Measurements from ENCODE around the gene MS4A4A. TPM values are rescaled to one million over a fixed set of nuclear protein-coding genes. Genes with fewer than 3 reads are reported as not detected.
"Not testable (repeated sequence)": the region's sequence is repeated elsewhere in the genome, so short reads cannot be mapped to it uniquely, and the experiment has no call there.

MS4A4A gene
- total RNA-seq, 1 donor: 0.36 TPM

- H4K20me1 ChIP-seq (ENCODE audit: insufficient read depth, low read length): no peaks in the 10 kb centered on the region
- H3K4me1 ChIP-seq (ENCODE audit: insufficient read depth, low read length): no peaks in the 10 kb centered on the region
- no peak overlapping the region for H3K27ac ChIP-seq (ENCODE audit: low read depth, low read length)
- H3K79me2 ChIP-seq (ENCODE audit: insufficient read depth, low read length): no peaks in the 10 kb centered on the region
- DNase-seq (ENCODE audit: insufficient read length, low spot score, missing footprints): no peak
- H3K4me3 ChIP-seq (ENCODE audit: insufficient read depth, low read length): no peak overlapping the region
- H3K9me3 ChIP-seq (ENCODE audit: low read depth, low read length): no peaks in the 10 kb centered on the region
- no peak overlapping the region for H3K4me2 ChIP-seq (ENCODE audit: insufficient read depth, low read length)
- no peak overlapping the region for H2AFZ ChIP-seq (ENCODE audit: low read length)
- H3K27me3 ChIP-seq (ENCODE audit: insufficient read depth, low read length): no peaks in the 10 kb centered on the region
- no peak for TF ChIP-seq CTCF (IDR thresholded peaks at IDR 0.05; ENCODE audit: extremely low read depth, low read depth, low read length)
- H3K36me3 ChIP-seq (ENCODE audit: insufficient read depth, low read length): no peaks in the 10 kb centered on the region
Measured at GRCh38 chr11:60292145-60292544, 11.7 kb downstream of the MS4A4A start.

GRCh38 chr11:60301178-60301577 is 20.7 kb downstream of the MS4A4A start:
- Histone ChIP-seq H3K27me3 (ENCODE audit: insufficient read depth, low read length) (no peaks in the 10 kb centered on the region), H3K27ac (ENCODE audit: low read depth, low read length) (no peak overlapping the region), H3K79me2 (ENCODE audit: insufficient read depth, low read length) (no peaks in the 10 kb centered on the region), H3K9me3 (ENCODE audit: low read depth, low read length) (no peaks in the 10 kb centered on the region), H3K36me3 (ENCODE audit: insufficient read depth, low read length) (no peaks in the 10 kb centered on the region), H3K4me3 (ENCODE audit: insufficient read depth, low read length) (no peak overlapping the region), H3K4me1 (ENCODE audit: insufficient read depth, low read length) (no peaks in the 10 kb centered on the region), H4K20me1 (ENCODE audit: insufficient read depth, low read length) (no peaks in the 10 kb centered on the region), H2AFZ (ENCODE audit: low read length) (no peak overlapping the region), H3K4me2 (ENCODE audit: insufficient read depth, low read length) (no peak overlapping the region)
- DNase-seq (ENCODE audit: insufficient read length, low spot score, missing footprints): peak; percentile 41
- no peak for TF ChIP-seq CTCF (IDR thresholded peaks at IDR 0.05; ENCODE audit: extremely low read depth, low read depth, low read length)

- H3K79me2 ChIP-seq (ENCODE audit: insufficient read depth, low read length); H2AFZ ChIP-seq (ENCODE audit: low read length); H3K27ac ChIP-seq (ENCODE audit: low read depth, low read length); H3K27me3 ChIP-seq (ENCODE audit: insufficient read depth, low read length); H3K36me3 ChIP-seq (ENCODE audit: insufficient read depth, low read length); H3K4me1 ChIP-seq (ENCODE audit: insufficient read depth, low read length); H4K20me1 ChIP-seq (ENCODE audit: insufficient read depth, low read length); H3K9me3 ChIP-seq (ENCODE audit: low read depth, low read length); H3K4me2 ChIP-seq (ENCODE audit: insufficient read depth, low read length); H3K4me3 ChIP-seq (ENCODE audit: insufficient read depth, low read length); DNase-seq (ENCODE audit: insufficient read length, low spot score, missing footprints): not testable (repeated sequence)
Measured at GRCh38 chr11:60301884-60302283, 21.4 kb downstream of the MS4A4A start.

GRCh38 chr11:60303661-60304060 is 23.2 kb downstream of the MS4A4A start:
- Histone ChIP-seq H3K27me3 (ENCODE audit: insufficient read depth, low read length) (no peaks in the 10 kb centered on the region), H3K79me2 (ENCODE audit: insufficient read depth, low read length) (no peaks in the 10 kb centered on the region), H3K4me1 (ENCODE audit: insufficient read depth, low read length) (no peaks in the 10 kb centered on the region), H3K36me3 (ENCODE audit: insufficient read depth, low read length) (no peaks in the 10 kb centered on the region), H3K27ac (ENCODE audit: low read depth, low read length) (no peak overlapping the region), H2AFZ (ENCODE audit: low read length) (no peak overlapping the region), H4K20me1 (ENCODE audit: insufficient read depth, low read length) (no peaks in the 10 kb centered on the region), H3K4me2 (ENCODE audit: insufficient read depth, low read length) (no peak overlapping the region), H3K4me3 (ENCODE audit: insufficient read depth, low read length) (no peak overlapping the region), H3K9me3 (ENCODE audit: low read depth, low read length) (no peaks in the 10 kb centered on the region)
- DNase-seq (ENCODE audit: insufficient read length, low spot score, missing footprints): no peak
- no peak for TF ChIP-seq CTCF (IDR thresholded peaks at IDR 0.05; ENCODE audit: extremely low read depth, low read depth, low read length)
